IMR-90 (cell line): Measurements from ENCODE around the gene FCHSD2. TPM values are rescaled to one million over a fixed set of nuclear protein-coding genes. Genes with fewer than 3 reads are reported as not detected.

Experiments used
- ATAC-seq: fragments of 200-7000 bp; cut with Tn5 transposase; 2 replicates; pipeline ENCODE4 v1.9.1; 2020; ENCODE audit warnings: low read depth, mild to moderate bottlenecking, moderate library complexity
- BruUV-seq: library from RNA; stranded (reverse); fragments of 400-500 nt; replicated peaks from 2 replicates; lab custom pipeline; 2021; lab: Mats Ljungman, UMichigan
- CTCF ChIA-PET: fragments of 300-600 bp; formaldehyde crosslinking; extraction: SDS; loops from one replicate; lab custom pipeline; 2021; ENCODE audit warnings: antibody characterized with exemption; lab: Yijun Ruan, JAX
- POLR2A ChIA-PET: fragments of 300-600 bp; sonication (Branson Sonifier 250); formaldehyde crosslinking; loops from one replicate; lab custom pipeline; 2022; ENCODE audit warnings: antibody characterized with exemption; ENCODE audit not compliant: unreplicated experiment; lab: Charles Lee
- DNase-seq: peaks from one replicate; pipeline ENCODE4 v3.0.0; 2013
- H2AFZ ChIP-seq: replicated peaks from 2 replicates; pipeline ENCODE3; 2013; ENCODE audit warnings: low read length, mild to moderate bottlenecking; ENCODE audit not compliant: poor library complexity
- H2AK5ac ChIP-seq: 2 replicates; pipeline ENCODE4 v1.6.1; 2013; ENCODE audit warnings: low read depth, low read length, inconsistent platforms
- H2AK9ac ChIP-seq: replicated peaks from 2 replicates; pipeline ENCODE3; 2013; ENCODE audit warnings: mild to moderate bottlenecking, low read depth, low read length, moderate library complexity; ENCODE audit not compliant: poor library complexity
- H2BK120ac ChIP-seq: 2 replicates; pipeline ENCODE4 v1.6.1; 2013; ENCODE audit warnings: low read depth, low read length, inconsistent platforms
- H2BK15ac ChIP-seq: 3 replicates; pipeline ENCODE4 v1.6.1; 2013; ENCODE audit warnings: low read depth, low read length, inconsistent platforms
- H2BK20ac ChIP-seq: 2 replicates; pipeline ENCODE4 v1.6.1; 2013; ENCODE audit warnings: low read depth, mild to moderate bottlenecking, inconsistent platforms, low read length, moderate library complexity
- H2BK5ac ChIP-seq: 2 replicates; pipeline ENCODE4 v1.6.1; 2013; ENCODE audit warnings: mild to moderate bottlenecking, low read depth, low read length, inconsistent platforms; ENCODE audit not compliant: poor library complexity, severe bottlenecking
- H3K14ac ChIP-seq: replicated peaks from 2 replicates; pipeline ENCODE4 v1.6.1; 2013; ENCODE audit warnings: low read depth, low read length, inconsistent platforms
- H3K18ac ChIP-seq: 2 replicates; pipeline ENCODE4 v1.6.1; 2013; ENCODE audit warnings: low read depth, low read length, control low read depth
- H3K23ac ChIP-seq: 2 replicates; pipeline ENCODE4 v1.6.1; 2013; ENCODE audit warnings: low read depth, low read length, inconsistent platforms
- H3K27ac ChIP-seq: 2 replicates; pipeline ENCODE4 v1.5.1; 2013; ENCODE audit warnings: mild to moderate bottlenecking, control low read depth, low read length; ENCODE audit not compliant: insufficient read depth
- H3K27me3 ChIP-seq: 2 replicates; pipeline ENCODE4 v1.6.1; 2013; ENCODE audit warnings: low read length; ENCODE audit not compliant: control insufficient read depth, insufficient read depth
- H3K36me3 ChIP-seq: 2 replicates; pipeline ENCODE4 v1.6.1; 2013; ENCODE audit warnings: low read length, mixed read lengths; ENCODE audit not compliant: control insufficient read depth, insufficient read depth
- H3K4ac ChIP-seq: 2 replicates; pipeline ENCODE4 v1.6.1; 2013; ENCODE audit warnings: low read depth, low read length, inconsistent platforms
- H3K4me1 ChIP-seq: 2 replicates; pipeline ENCODE4 v1.6.1; 2013; ENCODE audit warnings: low read length, mixed read lengths; ENCODE audit not compliant: control insufficient read depth, insufficient read depth
- H3K4me2 ChIP-seq: 2 replicates; pipeline ENCODE4 v1.6.1; 2013; ENCODE audit warnings: low read depth, mild to moderate bottlenecking, control low read depth, low read length, moderate library complexity
- H3K4me3 ChIP-seq: 2 replicates; pipeline ENCODE4 v1.5.1; 2013; ENCODE audit warnings: low read depth, mild to moderate bottlenecking, control low read depth, low read length, moderate library complexity; ENCODE audit not compliant: insufficient read depth
- H3K56ac ChIP-seq: 2 replicates; pipeline ENCODE4 v1.6.1; 2013; ENCODE audit warnings: low read length, inconsistent platforms; ENCODE audit not compliant: insufficient read depth; ENCODE audit errors: extremely low read depth
- H3K79me1 ChIP-seq, 2 experiments: 2 replicates each; pipeline ENCODE4 v1.6.1; 2013; ENCODE audit warnings: low read length in 2 of 2, inconsistent platforms in 1 of 2, low read depth in 1 of 2
- H3K9ac ChIP-seq: 2 replicates; pipeline ENCODE4 v1.6.1; 2013; ENCODE audit warnings: low read depth, low read length, control low read depth
- H3K9me1 ChIP-seq: 2 replicates; pipeline ENCODE4 v1.6.1; 2013; ENCODE audit warnings: low read length, inconsistent platforms; ENCODE audit not compliant: insufficient read depth
- H3K9me3 ChIP-seq: 2 replicates; pipeline ENCODE4 v1.6.1; 2013; ENCODE audit warnings: low read length; ENCODE audit not compliant: control insufficient read depth, insufficient read depth
- H4K20me1 ChIP-seq: 2 replicates; pipeline ENCODE4 v1.6.1; 2013; ENCODE audit warnings: low read length, inconsistent platforms; ENCODE audit not compliant: insufficient read depth
- H4K5ac ChIP-seq: 2 replicates; pipeline ENCODE4 v1.6.1; 2013; ENCODE audit warnings: mild to moderate bottlenecking, low read depth, low read length, control low read depth
- H4K8ac ChIP-seq, 2 experiments: 2 replicates each; pipeline ENCODE4 v1.6.1; 2013; ENCODE audit warnings: low read depth in 2 of 2, low read length in 2 of 2, control low read depth in 1 of 2, inconsistent platforms in 1 of 2
- H4K91ac ChIP-seq: 2 replicates; pipeline ENCODE4 v1.6.1; 2013; ENCODE audit warnings: low read depth, low read length, inconsistent platforms; ENCODE audit not compliant: insufficient read depth
- BHLHE40 ChIP-seq: fragments of 150-350 bp; IDR thresholded peaks from 2 replicates; pipeline ENCODE4 v1.6.1; 2016; ENCODE audit warnings: mild to moderate bottlenecking, low read depth, low read length
- CEBPB ChIP-seq: IDR thresholded peaks from 2 replicates; pipeline ENCODE4 v1.6.1; 2012; ENCODE audit warnings: low read depth, low read length, improper control_type of control experiment
- CHD1 ChIP-seq: IDR thresholded peaks from 2 replicates; pipeline ENCODE4 v1.6.1; 2012; ENCODE audit warnings: low read depth, low read length, improper control_type of control experiment
- FOS ChIP-seq: fragments of 150-350 bp; IDR thresholded peaks from 2 replicates; pipeline ENCODE4 v1.6.1; 2016; ENCODE audit warnings: low read depth, low read length
- MAFK ChIP-seq: IDR thresholded peaks from 2 replicates; pipeline ENCODE4 v1.6.1; 2012; ENCODE audit warnings: low read depth, low read length, improper control_type of control experiment
- MAZ ChIP-seq: IDR thresholded peaks from 2 replicates; pipeline ENCODE4 v1.6.1; 2012; ENCODE audit warnings: low read depth, mild to moderate bottlenecking, low read length, improper control_type of control experiment, moderate library complexity, borderline replicate concordance
- NFE2L2 ChIP-seq: fragments of 150-350 bp; IDR thresholded peaks from 2 replicates; pipeline ENCODE4 v1.6.1; 2016; ENCODE audit warnings: low read depth, mild to moderate bottlenecking, low read length
- RAD21 ChIP-seq: IDR thresholded peaks from 2 replicates; pipeline ENCODE4 v1.6.1; 2012; ENCODE audit warnings: low read length, improper control_type of control experiment
- RCOR1 ChIP-seq: IDR thresholded peaks from 2 replicates; pipeline ENCODE4 v1.6.1; 2012; ENCODE audit warnings: mild to moderate bottlenecking, low read length, improper control_type of control experiment; ENCODE audit not compliant: insufficient replicate concordance
- RFX5 ChIP-seq: IDR thresholded peaks from 2 replicates; pipeline ENCODE4 v1.8.0; 2012; ENCODE audit warnings: low read depth, mild to moderate bottlenecking, low read length, moderate library complexity
- SMC3 ChIP-seq: fragments of 150-350 bp; IDR thresholded peaks from 2 replicates; pipeline ENCODE4 v1.6.1; 2016; ENCODE audit warnings: low read depth, mild to moderate bottlenecking, antibody characterized with exemption, low read length, moderate library complexity
- WGBS, 2 experiments: methylation state at CpG; one replicate each; pipeline versions ENCODE4 v1.1.5 to v1.1.7; 2013; ENCODE audit warnings: missing lambda C conversion rate in 2 of 2; ENCODE audit not compliant: insufficient read length in 1 of 2; ENCODE audit errors: extremely low coverage in 2 of 2; 5-methylcytosine and 5-hydroxymethylcytosine counted together
- dilution Hi-C: fragments of 300-500 bp; cut with HindIII; formaldehyde crosslinking; loops from one replicate; pipeline ENCODE4 v1.14.3; 2018; ENCODE audit warnings: low sequenced_read_pairs; ENCODE audit not compliant: unreplicated experiment
- in situ Hi-C: fragments of 300-500 bp; cut with MboI; formaldehyde crosslinking; loops from 3 replicates; pipeline ENCODE4 v1.14.3; 2019; ENCODE audit warnings: low sequenced_read_pairs, inconsistent platforms, mixed read lengths
- intact Hi-C: fragments of 100-400 bp; cut with micrococcal nuclease; formaldehyde crosslinking; loops from 2 replicates; pipeline ENCODE4 v1.10.0; 2022
- polyA plus RNA-seq, 3 experiments: library from polyadenylated mRNA; depleted of rRNA; stranded (reverse); fragments of >200 nt; gene quantifications; 2 replicates each; pipeline ENCODE4 v1.2.3, GENCODE V29; 2012; ENCODE audit warnings: low replicate concordance in 1 of 3
- total RNA-seq: library from RNA; depleted of rRNA; stranded (reverse); fragments of >200 nt; gene quantifications from 2 replicates; pipeline ENCODE4 v1.2.3, GENCODE V29; 2012
- TF ChIP-seq, protein P1 (sequence below): fragments of 150-350 bp; IDR thresholded peaks from 2 replicates; pipeline ENCODE4 v1.6.1; 2017; ENCODE audit warnings: mild to moderate bottlenecking, antibody characterized with exemption, low read length, low read depth
- TF ChIP-seq, protein P2 (sequence below): conservative IDR thresholded peaks from 2 replicates; pipeline ENCODE4 v1.5.1; 2012; ENCODE audit warnings: mild to moderate bottlenecking, low read depth, low read length, improper control_type of control experiment

FCHSD2 gene
- total and polyA plus RNA-seq, 2 of the 4 experiments (the other 2 are of a cell fraction), result 5.9 to 18.7 TPM

DNA sequence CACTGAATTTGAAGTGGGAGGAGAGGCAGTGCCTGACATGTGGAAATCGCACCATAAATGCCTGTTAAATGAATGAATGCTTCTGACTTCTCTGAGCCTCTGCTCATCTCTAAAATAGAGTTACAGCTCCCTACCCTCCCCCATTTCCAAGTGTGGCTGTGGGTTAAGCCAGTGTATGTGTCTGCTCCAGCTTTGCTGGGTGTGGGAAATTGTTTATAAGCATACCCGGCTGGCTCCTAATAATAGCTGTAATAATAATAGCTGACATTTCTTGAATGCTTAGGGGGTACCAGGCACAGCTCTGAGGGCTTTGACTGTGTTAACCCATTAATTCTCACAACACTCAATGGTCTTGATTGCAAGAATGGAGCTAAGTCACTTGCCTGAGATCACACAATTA is 7.0 kb upstream of the FCHSD2 start:
- no peak for DNase-seq
- H3K18ac ChIP-seq, result peak overlapping the region; percentile 17; the same call in 1 of the 2 replicates
- H4K20me1 ChIP-seq, result no peaks in the 10 kb centered on the region
- peak overlapping the region; percentile 64 for H3K14ac ChIP-seq
- TF ChIP-seq RAD21 (no peak), MAFK (no peak), SMC3 (no peak), MAZ (no peak), RFX5 (no peak), FOS (no peak), BHLHE40 (no peak), NFE2L2 (no peak), RCOR1 (no peak), CEBPB (no peak), CHD1 (no peak)
- TF ChIP-seq, protein P1, sequence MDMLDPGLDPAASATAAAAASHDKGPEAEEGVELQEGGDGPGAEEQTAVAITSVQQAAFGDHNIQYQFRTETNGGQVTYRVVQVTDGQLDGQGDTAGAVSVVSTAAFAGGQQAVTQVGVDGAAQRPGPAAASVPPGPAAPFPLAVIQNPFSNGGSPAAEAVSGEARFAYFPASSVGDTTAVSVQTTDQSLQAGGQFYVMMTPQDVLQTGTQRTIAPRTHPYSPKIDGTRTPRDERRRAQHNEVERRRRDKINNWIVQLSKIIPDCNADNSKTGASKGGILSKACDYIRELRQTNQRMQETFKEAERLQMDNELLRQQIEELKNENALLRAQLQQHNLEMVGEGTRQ, result no peak
- TF ChIP-seq, protein P2, sequence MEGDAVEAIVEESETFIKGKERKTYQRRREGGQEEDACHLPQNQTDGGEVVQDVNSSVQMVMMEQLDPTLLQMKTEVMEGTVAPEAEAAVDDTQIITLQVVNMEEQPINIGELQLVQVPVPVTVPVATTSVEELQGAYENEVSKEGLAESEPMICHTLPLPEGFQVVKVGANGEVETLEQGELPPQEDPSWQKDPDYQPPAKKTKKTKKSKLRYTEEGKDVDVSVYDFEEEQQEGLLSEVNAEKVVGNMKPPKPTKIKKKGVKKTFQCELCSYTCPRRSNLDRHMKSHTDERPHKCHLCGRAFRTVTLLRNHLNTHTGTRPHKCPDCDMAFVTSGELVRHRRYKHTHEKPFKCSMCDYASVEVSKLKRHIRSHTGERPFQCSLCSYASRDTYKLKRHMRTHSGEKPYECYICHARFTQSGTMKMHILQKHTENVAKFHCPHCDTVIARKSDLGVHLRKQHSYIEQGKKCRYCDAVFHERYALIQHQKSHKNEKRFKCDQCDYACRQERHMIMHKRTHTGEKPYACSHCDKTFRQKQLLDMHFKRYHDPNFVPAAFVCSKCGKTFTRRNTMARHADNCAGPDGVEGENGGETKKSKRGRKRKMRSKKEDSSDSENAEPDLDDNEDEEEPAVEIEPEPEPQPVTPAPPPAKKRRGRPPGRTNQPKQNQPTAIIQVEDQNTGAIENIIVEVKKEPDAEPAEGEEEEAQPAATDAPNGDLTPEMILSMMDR, result no peak
- ChIA-PET POLR2A (no interaction called here), CTCF (no interaction called here)
- H3K36me3 ChIP-seq, result no peaks in the 10 kb centered on the region
- no peak overlapping the region for H3K56ac ChIP-seq
- WGBS, 2 experiments, result no CpG with 5 or more reads among the region's 2 CpGs
- 0 out of 2 replicates have a peak overlapping the region, but pooled peaks have one; percentile 3 for H3K4ac ChIP-seq
- in situ Hi-C loops, result loop anchor here (10.0 kb wide), 1 partner anchor 424 kb away; no protein-coding TSS in a partner anchor
- BruUV-seq, result no TSS peak
- H3K27ac ChIP-seq, result no peak overlapping the region
- H2AK5ac ChIP-seq, result no peak overlapping the region
- no peaks in the 10 kb centered on the region for H3K27me3 ChIP-seq
- no peak overlapping the region for H2BK120ac ChIP-seq
- no peaks in the 10 kb centered on the region for H3K9me3 ChIP-seq
- H3K23ac ChIP-seq, result peak overlapping the region; percentile 0; the same call in 1 of the 2 replicates
- H2AK9ac ChIP-seq, result no peak overlapping the region
- intact Hi-C loops, result no loop called here
- no peak overlapping the region for H2BK5ac ChIP-seq
- no peak overlapping the region for H2BK15ac ChIP-seq
- H2BK20ac ChIP-seq, result 0 out of 2 replicates have a peak overlapping the region, but pooled peaks have one; percentile 22
- ATAC-seq, result peak; percentile 54
- H3K9ac ChIP-seq, result no peak overlapping the region
- no peak overlapping the region for H3K4me3 ChIP-seq
- no peak overlapping the region for H4K5ac ChIP-seq
- no peaks in the 10 kb centered on the region for H3K9me1 ChIP-seq
- no peaks in the 10 kb centered on the region for H3K79me1 ChIP-seq
- H4K8ac ChIP-seq, result no peak overlapping the region; a peak in 1 of 4 replicates
- H4K91ac ChIP-seq, result peak overlapping the region; percentile 34
- peaks cover 7% of the 10 kb centered on the region; the same call in 1 of the 2 replicates for H3K4me1 ChIP-seq
- peak overlapping the region; percentile 1 for H2AFZ ChIP-seq
- dilution Hi-C loops, result no loop called here
- peak overlapping the region; percentile 13; the same call in 1 of the 2 replicates for H3K4me2 ChIP-seq
